HL-60/S4 (cell line): ENCODE results near the gene HEY2.
"Not testable (repeated sequence)": the region's sequence is repeated elsewhere in the genome, so short reads cannot be mapped to it uniquely, and the experiment has no call there.

Source experiments
- in situ Hi-C: fragments of 300-500 bp; cut with MboI; formaldehyde crosslinking; loops from 2 replicates; pipeline ENCODE4 v1.14.3; 2022; ENCODE audit warnings: low sequenced_read_pairs

The HEY2 gene

DNA sequence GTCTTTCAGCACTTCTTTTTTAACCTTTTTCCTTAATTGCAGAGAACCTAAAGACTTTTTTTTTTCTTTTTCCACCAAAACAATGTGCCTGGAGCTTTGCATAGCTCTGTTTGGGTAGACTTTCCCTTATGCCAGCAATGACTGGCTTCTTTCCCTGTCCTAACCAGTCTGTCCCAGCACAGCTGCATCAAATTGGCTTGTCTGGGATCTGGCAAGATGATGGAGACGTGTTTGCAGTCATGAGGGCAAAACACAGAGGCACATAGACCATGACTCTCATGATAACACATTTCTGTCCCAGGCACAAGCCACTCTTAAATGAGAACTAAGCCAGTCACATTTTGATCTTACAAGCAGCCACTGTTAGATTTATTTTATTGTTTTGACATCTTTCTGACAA is 16.5 kb downstream of the HEY2 start:
- in situ Hi-C loops: no loop called here

DNA sequence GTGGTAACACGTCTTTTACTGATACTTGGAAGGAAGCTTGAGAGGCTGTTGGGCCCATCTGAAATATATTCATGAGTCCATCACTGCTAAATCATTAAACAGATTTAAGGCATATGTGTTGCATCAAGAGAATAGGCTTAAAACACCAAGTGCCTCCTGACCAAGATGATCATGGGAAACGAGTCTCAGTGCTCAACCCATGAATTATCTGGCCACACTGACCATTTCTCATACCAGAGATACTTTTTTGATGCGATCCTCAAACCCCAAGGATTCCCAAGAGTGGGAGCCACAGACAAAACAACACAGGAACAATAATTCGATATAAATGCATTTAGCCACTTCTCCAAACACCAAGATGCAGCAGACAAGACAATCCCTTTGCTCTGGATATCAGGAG is 17.2 kb downstream of the HEY2 start:
- in situ Hi-C loops: no loop called here

DNA sequence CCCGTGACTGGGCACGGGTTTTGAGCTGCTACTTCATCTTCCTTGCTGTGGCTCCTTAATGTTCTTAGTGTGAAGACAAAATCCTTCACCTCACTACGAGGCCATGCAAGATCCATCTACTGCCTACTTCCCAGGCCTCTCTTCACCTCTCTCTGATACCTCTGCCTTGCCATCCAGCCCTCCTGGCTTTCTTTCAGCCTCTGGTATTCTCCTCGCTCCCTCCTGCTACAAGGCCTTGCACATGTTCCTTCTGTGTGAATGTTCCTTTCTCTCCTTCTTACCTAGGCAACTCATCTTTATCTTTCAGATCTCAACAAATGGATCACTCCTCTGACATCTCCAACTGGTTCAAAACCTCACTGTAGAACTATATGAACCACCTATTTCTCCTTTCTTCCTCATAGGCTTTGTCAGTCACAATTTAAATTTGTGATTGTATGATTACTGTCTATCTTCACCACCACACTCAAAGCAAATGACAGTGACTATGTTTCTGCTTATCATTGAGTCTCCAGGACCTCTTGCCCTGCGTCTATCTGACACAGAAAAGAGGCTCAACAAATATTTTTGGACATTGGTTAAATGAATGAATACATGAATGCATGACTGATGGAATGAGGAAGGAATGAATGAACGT is 19.8 kb downstream of the HEY2 start:
- in situ Hi-C loops: no loop called here

DNA sequence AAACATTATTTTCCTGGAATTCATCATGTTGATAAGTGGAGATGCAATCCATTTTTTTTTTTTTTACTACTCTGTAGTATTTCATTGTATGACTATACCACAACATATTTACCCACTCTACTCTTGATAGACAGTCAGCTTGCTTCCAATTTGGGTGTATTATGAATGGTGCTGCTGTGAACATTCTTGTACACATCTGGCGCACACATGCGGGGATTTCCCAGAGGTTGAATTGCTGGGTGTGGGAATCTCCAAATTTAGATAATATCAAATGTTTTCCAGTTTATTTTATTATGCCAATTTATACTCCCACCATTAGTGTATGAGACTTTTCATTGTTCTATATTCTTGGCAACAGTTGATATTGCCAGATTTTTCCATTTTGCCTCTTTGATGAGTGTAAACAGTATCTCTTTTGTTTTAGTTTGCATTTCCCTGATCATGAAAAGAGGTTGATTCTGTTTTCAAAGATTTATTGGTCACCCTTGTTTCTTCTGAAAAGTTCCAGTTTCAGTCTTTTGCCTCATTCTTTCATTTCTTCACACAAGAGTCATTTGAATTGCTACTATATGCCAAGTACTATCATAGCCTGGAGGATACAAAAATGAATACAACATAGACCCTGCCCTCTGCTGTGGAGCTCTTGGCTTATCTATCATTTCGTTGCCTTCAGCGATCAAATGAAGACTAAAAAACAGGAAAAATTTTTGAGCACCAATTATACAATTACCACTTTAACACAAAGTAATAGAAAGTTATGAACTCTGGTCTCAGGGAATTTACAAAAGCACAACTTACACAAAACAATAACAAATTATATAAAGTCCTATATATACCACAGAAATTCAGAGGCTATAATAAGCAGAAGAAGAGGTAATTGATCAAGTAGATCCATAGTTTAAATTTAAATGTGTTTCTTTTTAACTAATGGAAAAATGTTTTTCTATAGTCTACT is 24.2 kb downstream of the HEY2 start:
- in situ Hi-C loops: no loop called here

DNA sequence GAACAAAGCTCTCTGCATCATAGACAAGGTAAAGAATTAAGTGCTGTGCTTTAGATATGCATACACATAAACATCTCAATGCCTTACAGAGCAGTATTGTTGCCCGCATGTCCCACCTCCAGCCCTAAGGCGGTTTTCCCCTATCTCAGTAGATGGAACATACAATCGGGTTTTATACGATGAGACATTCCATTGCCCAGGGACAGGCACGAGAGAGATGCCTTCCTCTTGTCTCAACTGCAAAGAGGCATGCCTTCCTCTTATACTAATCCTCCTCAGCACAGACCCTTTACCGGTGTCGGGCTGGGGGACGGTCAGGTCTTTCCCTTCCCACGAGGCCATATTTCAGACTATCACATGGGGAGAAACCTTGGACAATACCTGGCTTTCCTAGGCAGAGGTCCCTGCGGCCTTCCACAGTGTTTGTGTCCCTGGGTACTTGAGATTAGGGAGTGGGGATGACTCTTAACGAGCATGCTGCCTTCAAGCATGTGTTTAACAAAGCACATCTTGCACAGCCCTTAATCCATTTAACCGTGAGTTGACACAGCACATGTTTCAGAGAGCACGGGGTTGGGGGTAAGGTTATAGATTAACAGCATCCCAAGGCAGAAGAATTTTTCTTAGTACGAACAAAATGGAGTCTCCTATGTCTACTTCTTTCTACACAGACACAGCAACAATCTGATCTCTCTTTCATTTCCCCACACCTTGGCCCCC is 26.8 kb downstream of the HEY2 start:
- in situ Hi-C loops: not testable (repeated sequence)

DNA sequence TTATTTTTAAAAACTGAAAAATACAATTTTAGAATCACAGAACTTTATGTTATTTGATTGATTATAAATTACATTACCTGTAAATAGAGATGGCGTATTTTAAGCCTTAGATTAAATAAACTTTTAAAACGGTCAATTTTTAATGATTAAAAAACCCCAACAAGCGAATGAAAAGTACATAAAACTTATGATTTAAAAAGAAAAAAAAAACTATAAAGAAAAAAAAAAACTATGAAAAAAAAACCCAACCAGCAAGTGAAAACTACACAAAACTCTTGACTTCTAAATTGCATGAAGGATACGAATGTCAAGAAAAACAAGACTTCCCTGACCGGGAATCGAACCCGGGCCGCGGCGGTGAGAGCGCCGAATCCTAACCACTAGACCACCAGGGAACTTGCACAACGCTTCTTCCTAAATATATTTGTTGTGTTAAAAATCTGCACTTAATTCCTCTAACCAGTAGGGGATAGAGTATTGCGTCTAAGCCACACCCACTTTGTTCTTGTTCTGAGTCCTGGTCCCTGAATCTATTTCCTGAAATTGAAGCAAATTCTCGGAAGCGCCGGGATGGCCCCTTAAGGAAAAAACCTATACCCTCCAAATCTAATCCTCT is 30.6 kb downstream of the HEY2 start:
- in situ Hi-C loops: no loop called here

DNA sequence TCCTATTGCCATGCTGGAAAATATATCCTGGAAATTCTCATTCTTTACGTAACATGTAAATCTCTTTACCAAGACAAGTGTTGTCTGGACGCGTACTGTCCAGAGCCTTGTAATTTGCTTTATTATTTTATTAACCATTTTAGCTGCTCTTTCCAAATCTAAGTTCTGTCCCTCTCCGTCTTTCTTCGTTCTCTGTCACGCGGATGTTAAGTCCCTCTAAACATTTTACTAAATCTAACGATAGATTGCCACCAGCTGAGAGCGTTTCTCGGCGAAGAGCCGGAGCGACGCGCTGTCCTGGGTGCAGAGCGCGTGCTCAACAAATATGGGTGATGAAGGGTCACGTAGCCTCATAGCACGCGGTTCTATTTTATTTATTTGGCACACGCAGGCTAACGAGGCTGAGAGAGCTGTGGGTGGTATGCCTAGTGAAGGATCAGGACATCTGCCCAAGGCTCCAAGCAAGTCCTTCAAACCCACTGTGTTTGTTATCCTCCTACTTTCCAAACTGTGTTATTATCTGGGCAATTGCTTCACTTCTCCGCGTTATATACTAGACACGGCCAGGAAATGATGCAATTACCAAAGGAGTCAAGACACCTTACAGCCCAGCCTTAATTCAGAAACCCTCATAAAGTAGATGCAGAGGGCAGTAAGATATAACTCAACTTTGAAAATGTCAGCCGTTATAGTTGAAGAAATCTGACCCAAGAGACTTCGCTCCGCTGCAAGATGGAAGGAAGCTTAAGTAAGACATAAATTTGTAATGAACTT is 31.3 kb downstream of the HEY2 start:
- in situ Hi-C loops: no loop called here

DNA sequence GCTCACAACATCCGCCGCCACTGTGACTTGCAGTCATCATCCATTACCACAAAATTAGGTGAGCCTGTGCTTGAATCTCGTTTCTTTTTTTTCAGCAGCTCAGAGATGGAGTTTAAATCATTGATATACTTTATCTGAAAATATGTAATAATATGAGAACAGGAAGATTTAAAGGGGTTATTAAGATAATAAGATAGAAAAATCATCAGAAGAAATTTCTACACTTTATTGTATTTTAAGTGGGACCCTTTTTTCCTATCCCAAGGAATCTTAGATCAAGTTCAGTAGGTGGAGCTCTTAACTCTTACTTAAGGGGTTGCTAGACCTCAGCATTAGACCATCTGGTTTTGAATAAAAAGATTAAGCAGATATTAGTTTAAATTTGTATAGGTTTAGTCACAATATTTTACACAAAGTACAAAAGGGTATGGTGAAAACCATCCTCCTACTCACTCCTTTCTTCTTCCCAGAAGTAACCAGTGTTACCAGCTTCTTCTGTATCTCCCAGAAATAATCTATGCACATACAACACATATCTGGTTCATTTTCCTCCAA is 32.0 kb downstream of the HEY2 start:
- in situ Hi-C loops: no loop called here

DNA sequence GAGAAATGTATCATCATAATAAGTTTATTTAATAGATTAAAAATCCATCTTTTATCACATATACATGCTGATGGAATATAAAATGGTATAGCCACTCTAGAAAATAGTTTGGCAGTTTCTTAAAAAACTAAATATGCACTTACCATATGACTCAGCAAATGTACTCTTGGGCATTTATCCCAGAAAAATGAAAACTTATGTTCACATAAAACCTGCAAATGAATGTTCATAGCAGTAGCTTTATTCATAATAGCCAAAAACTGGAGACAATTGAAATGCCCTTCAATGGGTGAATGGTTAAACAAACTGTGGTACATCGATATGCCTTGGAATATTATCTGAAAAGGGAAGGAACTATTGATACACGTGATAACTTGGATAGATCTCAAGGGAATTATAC is 34.9 kb downstream of the HEY2 start:
- in situ Hi-C loops: no loop called here

DNA sequence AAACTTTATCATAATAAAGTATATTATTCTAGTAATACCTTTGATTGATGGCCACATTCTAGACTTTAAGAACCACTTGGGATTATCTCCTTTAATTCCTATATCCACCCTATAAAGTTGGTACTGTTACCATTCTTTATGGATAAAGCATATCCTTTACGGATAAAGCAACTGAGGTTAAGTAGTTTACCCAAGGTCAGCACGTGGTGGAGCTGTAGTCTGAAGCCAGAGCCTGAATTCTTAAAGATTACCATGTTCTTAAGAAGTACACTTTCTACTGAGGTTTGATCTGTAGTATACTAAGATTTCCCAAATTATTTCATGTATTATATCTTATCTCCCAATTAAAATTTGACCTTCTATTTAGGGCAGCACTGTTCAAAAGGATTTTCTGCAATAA is 38.4 kb downstream of the HEY2 start:
- in situ Hi-C loops: no loop called here

DNA sequence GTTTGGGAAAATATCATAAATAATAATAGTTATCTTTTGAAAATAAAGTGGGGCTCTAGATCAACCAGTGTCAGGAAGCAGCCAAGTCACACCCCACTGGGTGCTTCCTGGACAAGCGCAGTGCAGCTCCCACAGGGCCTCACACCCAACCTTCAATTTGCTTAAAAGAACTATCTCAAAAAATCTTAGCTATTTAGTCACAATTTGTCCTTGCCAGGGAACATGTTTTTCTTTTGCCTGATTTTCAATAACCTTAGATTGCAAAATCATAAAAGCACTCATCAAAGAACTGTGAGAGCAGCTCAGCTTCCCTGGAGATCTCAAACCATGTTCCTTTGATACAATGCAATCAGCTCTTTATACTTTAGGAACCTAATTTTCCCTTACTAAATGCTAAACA is 39.7 kb downstream of the HEY2 start:
- in situ Hi-C loops: no loop called here

DNA sequence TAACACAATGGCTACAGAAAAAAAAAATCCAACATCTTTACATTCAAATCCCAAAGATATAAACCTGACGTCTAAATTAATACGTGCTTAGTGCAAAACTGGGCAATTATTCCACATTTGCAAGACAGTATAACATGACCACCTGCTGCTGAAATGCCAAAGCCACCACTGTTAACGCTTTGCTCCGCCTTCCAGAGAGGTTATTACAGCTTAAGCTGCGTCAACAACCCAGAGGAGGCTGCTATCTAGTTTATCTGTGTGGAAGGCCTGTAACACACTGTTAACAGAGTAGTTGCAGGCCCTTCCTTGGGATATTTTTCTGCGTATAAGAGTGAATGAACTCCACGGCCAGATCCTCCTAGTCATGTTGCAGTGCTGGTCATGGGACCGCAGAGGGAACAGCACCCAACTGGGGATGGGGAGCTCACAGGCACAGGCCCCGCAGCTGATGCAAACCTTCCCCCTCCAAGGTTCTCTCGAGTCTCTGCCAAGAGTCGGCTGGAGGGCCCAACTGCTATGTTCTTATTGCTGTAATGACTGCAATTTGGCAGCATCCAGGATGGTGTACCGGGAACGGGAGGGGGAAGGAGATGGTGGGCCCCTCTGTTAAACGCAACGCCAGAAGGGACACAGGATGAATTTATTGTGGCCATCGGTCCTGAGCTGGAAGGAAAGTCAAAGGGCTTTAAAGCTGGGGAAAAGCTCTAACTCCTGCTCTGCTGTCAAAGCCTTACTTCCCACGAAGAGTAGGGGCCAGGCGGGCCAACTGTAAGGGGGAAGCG is 40.3 kb downstream of the HEY2 start:
- in situ Hi-C loops: loop anchor here (5.0 kb wide), 1 partner anchor 168 kb away; the partner anchor contains the start of gene HINT3

DNA sequence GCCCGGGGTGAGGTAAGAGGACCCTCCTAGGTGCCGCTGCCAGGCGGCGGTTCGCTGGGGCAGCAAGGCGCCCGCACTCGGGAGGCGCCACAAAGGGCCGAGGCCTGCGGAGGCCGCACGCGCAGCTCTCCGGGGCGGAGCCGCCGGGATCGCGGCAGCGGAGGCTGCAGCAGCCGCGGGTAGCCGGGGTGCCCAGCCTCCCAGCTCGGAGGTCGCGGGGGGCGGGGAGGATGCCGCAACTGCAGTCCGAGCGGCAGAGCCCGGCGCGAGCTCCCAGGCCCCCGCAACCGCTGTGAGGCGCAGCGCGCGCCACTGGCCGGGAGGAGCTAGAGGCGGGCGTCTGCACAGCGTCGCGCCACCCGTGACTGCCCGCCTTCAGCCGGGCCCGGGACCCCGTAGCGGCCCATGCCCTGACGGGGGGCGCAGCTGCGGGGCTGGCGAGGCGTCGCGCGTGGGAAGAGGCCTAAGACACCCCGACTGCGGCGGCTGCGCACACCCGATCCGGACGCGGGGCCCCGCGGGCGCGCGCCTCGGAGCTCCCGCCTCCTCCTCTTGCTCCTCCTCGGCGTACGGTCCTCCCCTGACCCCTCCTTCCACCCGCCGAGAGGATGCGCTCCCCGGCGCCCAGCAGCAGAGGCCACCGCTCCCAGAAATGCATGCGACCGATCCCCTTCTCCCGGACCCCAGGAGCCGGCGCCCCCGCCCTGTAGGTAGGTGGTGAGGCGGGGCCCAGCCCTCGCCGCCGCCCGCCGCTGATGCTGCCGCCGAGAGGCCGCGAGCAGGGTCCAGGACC is 41.1 kb downstream of the HEY2 start, which contains the start of gene NCOA7:
TSS of gene NCOA7 (plus strand) at position 603 of the 793 bp plus-strand sequence. CDS start 24,395 bp downstream, outside the sequence.
- in situ Hi-C loops: loop anchor here (5.0 kb wide), 1 partner anchor 167 kb away; the partner anchor contains the start of gene HINT3

DNA sequence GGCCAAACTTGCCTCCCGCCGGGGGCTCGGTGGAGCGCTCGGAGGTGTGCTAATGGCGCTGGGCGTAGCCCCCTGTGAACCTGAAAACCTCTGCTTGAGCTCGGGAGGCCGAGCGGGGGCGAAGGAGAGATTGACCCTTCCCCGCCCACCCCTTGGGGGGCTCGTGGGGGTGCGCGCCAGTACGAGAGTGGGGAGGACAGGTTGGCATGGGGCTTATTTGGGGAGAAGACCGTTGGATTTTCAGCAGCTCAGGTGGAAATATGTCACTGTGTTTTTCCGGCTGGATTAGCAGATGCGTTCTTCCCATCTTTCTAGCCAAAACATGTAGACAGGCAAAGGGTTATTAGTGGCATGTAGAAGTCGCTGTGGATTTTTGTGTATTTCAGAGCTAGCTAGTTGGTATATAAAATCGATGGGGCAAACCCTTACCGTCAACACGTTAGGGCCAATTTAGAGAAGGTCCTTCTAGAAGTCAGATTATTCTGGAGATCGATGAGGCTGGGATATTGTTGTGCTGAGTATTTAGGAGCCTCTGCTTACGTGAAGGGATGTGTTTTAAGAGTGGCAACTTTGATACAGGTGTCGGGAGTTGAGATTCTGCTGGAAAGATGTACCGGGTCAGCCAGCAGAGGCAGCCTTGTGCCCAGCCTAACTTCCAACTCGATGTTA is 41.9 kb downstream of the HEY2 start:
- in situ Hi-C loops: loop anchor here (5.0 kb wide), 1 partner anchor 166 kb away; the partner anchor contains the start of gene HINT3

DNA sequence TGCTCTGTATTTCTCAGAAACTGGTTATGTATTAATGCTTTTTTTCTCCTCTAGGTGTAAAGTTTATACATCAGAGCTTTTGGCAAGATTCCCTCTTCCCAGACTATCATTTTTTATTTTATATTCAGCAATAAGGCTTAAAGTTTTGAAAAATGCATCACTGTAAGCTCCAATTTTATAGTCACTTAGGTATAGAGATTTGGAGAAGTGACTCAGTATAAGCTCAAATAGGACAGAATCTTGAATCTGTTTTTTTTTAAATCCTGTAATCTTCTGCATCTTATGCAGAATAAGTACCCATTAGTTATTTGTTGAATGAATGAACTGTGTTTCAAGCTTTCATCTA is 42.4 kb downstream of the HEY2 start:
- in situ Hi-C loops: loop anchor here (5.0 kb wide), 1 partner anchor 166 kb away; the partner anchor contains the start of gene HINT3

DNA sequence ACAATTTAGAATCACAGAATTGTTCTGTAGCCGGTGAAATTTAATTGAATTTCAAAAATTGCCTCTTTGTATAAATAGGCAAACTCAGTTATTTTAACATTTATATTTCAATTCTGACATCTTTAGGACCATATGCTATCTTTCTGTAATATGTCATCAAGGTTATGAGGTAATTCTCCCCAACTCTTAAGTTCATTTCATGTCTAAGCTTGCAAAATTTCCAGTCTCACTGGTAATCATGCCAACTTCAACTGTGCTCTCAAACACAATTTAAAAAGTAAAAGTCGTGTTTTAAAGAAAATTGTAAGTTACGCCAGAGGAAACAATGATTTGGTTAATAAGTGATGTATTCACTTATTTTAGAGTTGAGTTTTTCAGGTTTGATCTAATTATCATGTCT is 42.7 kb downstream of the HEY2 start:
- in situ Hi-C loops: loop anchor here (5.0 kb wide), 1 partner anchor 165 kb away; the partner anchor contains the start of gene HINT3

DNA sequence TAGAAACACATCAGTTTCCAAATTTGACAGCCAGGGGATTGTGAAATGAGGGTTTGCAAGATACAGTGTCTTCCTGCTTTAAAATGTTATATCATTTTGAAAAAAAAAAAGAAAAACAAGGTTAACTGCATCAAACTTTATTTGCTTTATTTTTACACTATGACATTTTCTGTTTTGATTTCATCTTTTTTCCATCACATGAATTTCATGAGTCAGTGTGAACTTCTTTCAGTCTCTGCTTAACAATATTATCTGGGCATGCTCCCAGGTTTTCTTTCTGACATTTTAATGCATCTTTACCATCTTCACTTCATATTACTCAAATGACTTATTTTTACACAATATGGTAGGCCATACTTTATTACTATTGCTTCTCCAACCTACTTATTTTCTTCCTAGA is 43.2 kb downstream of the HEY2 start:
- in situ Hi-C loops: loop anchor here (5.0 kb wide), 1 partner anchor 165 kb away; the partner anchor contains the start of gene HINT3
